CD4-positive, alpha-beta T cell treated with Interleukin-12 subunit alpha and Interleukin-12 subunit beta, for 1 hour (primary cell): ENCODE results near the gene GDPD5.

Experiments used
- DNase-seq: peaks from one replicate; pipeline ENCODE4 v3.0.0-alpha.2; 2020

The GDPD5 gene, protein sequence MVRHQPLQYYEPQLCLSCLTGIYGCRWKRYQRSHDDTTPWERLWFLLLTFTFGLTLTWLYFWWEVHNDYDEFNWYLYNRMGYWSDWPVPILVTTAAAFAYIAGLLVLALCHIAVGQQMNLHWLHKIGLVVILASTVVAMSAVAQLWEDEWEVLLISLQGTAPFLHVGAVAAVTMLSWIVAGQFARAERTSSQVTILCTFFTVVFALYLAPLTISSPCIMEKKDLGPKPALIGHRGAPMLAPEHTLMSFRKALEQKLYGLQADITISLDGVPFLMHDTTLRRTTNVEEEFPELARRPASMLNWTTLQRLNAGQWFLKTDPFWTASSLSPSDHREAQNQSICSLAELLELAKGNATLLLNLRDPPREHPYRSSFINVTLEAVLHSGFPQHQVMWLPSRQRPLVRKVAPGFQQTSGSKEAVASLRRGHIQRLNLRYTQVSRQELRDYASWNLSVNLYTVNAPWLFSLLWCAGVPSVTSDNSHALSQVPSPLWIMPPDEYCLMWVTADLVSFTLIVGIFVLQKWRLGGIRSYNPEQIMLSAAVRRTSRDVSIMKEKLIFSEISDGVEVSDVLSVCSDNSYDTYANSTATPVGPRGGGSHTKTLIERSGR

DNA sequence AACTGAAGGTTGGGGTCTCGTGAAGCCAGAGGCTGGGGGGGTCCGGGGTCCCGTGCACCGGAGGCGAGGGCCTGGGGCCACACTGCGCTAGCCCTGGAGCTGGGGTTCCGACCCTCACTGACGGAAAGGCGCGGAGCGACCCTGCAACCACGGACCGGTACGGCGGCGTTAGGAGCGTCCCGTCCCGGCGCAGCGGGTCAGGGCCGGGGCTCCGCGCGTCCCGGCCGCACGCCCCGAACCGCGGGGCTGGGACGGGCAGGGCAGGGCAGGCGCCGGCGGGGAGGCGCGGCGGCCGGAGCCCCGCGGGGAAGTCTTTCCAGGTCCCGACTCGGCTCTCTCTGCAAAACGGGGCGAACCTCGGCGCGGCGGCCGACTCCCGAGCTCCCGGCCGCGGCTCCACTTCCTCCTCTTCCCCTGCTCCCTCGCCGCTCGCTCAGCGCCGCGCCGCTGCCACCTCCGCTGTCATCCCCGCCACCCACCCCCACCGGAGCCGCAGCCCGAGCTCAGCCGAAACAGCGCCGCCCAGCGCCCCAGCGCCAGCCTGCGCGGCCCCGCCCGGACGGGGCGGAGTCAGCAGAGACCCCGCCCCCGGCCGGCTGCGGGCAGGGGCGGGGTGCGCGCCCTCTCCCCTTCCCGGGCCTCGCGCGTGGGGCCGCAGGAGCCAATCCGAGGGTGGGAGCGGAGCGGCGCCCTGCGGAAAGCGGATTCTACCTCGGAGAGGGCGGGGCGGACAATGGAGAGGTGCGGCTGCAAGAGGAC lies at the start of gene GDPD5:
TSS of gene GDPD5 (minus strand) at position 509 of the 759 bp plus-strand sequence. CDS start 48,206 bp downstream, outside the sequence.
- peak; percentile 90 for DNase-seq

DNA sequence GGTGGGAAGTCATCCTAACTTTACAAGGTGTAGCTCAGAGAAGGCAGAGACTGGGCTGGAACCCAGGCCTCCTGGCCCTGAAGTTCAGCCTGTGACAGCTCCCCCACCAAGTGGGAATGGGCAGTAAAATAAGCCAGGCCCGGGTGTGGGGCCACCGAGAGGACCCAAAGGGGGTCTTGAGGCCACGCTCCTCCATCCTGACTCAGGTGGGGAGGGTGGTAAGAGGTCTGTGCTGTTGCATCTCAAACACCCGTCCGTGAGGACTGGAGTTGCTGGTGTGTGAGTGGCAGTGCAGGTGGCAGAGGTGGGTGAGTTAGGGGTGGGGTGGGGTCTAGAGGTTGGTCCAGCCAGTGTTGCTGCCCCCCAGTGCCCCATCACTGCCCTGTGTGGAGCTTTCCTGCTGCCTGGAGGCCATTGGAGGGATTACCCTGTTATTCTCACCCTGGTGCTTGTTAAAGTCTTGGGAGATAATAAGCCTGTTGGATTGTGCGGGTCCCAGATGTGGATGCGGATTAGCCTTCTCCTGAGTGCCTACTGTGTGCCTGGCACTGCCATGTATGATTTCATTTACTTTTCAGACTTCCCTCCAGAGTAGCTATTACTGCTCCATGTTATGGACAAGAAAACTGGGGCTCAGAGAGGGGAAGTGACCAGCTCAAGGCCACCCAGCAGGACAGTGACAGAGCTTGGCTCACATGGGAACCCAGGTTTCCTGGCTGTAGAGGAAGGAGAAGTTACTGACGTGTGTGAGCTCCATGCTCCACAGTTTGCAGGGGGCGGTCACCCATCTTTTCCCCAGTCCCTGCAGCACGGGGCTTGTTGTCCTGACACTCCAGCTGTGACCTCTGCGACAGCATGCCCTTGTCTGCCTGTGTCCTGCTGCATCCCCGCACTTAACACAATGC lies 49.2 kb upstream of the GDPD5 start:
- no peak for DNase-seq

DNA sequence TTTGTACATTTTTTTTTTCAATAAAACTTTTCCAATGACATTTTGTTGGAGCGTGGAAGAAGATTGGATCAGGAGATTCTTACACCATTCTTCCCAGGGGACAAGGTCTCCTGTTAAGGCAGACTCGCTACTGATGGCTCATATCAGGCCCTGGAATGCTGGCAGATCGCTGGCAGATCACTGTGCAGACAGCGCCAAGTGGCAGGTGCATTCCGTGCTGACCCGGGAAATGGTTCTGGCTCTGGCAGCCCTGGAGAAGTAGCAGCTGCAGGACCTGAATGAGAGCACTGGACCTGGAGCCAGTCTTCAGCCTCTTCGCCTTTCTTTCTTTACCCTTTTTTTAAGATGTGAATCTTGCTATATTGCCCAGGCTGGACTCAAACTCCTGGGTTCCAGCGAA lies 47.0 kb upstream of the GDPD5 start:
- no peak for DNase-seq

DNA sequence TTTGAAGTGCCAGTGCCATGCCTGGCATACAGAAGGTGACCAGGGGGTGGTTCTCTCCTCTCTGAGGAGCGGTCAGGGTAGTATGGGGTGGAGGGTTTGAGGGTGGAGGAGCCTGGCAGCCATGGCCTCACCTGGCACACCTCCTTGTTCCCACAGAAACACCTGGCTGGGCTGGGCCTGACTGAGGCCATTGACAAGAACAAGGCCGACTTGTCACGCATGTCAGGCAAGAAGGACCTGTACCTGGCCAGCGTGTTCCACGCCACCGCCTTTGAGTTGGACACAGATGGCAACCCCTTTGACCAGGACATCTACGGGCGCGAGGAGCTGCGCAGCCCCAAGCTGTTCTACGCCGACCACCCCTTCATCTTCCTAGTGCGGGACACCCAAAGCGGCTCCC lies 45.9 kb upstream of the GDPD5 start:
- no peak for DNase-seq

DNA sequence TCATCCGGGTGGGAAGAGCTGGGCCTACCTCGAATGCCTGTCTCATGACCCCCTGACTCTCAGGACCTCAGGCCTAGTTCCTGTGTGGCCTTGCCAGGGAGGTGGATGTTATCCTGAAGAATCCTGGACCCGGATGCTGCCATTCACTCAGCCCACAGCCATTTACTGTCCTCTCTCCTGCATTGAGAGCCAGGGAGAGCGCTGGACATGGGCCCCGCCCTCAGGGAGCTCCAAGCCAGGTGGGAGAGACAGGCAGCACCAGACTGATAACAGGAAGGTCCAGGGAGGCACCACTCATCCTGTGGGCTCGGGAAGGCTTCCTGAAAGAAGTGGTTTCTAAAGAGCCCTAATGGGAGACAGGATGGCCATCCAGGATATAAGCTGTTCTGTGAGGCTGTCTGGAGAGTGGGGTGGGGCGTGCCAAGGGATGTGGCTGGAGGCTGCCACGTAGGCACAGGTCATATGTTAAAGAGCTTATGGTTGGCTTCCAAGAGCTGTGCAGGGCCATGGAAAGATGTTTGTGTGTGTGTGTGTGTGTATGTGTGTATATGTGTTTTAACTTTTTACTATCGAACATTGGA lies 44.9 kb upstream of the GDPD5 start:
- DNase-seq = no peak

DNA sequence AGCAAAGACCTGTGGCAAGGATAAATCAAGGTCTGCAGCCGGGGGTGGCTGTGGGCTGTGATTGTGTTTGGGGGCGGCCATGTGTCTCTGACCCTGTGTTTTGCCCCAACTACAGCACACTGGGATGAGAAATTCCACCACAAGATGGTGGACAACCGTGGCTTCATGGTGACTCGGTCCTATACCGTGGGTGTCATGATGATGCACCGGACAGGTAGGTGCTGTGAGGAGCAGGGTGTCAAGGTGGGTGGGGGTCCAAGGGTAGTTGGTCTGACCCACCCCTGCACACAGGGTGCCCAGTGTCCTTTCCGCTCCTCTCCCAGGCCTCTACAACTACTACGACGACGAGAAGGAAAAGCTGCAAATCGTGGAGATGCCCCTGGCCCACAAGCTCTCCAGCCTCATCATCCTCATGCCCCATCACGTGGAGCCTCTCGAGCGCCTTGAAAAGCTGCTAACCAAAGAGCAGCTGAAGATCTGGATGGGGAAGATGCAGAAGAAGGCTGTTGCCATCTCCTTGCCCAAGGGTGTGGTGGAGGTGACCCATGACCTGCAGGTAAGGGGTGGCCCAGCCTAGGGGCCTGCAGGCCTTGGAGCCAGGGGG lies 43.0 kb upstream of the GDPD5 start:
- DNase-seq = no peak

DNA sequence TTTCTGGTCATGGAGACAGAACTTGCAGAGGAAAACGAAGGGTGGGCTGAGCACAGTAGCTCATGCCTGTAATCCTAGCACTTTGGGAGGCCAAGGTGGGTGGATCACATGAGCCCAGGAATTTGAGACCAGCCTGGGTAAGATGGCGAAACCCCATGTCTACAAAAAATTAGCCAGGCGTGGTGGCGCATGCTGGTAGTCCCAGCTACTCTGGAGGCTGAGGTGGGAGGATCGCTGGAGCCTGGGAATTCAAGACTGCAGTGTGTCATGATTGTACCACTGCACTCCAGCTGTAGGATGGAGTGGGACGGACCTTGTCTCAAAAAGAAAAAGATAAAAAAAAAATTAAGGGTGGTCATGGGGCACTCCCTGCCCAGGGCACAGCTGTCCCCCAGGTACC lies 42.2 kb upstream of the GDPD5 start:
- no peak for DNase-seq

DNA sequence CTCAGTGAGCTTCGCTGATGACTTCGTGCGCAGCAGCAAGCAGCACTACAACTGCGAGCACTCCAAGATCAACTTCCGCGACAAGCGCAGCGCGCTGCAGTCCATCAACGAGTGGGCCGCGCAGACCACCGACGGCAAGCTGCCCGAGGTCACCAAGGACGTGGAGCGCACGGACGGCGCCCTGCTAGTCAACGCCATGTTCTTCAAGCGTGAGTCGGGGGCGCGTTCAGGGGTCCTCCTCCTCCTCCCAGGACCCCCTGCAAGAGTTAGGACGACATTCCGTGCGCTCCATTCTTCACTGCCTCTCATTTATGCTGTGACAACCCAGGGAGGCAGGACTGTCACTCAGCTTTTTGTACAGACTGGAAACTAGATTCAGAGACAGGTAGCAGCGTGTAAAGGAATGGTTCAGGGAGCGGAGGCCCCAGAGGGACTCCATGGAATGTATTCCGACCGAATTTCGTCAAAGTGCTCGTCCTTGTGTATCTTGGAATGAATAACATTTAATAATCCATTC lies 41.1 kb upstream of the GDPD5 start:
- DNase-seq = no peak

DNA sequence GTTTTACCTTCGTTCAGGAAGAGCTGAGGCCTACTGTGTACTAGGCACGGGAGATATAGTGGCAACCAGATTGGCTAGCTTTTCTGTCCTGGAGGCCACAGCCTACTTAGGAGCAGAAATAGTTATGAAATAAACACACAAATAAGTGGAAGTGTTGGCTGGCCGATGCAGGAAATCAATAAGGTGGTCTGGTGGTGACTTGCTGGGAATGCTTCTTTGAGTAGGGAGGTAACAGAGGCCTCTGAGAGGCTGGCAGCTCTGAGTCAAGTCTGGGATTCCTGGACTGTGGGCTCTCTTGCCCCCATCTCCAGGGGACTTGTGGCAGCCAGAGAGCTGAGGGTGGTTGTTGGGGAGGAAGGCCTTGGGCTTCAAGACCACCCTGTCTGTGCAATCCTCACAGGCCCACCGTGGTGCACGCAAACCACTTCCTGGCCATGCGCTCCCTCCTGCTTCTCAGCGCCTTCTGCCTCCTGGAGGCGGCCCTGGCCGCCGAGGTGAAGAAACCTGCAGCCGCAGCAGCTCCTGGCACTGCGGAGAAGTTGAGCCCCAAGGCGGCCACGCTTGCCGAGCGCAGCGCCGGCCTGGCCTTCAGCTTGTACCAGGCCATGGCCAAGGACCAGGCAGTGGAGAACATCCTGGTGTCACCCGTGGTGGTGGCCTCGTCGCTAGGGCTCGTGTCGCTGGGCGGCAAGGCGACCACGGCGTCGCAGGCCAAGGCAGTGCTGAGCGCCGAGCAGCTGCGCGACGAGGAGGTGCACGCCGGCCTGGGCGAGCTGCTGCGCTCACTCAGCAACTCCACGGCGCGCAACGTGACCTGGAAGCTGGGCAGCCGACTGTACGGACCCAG lies 40.4 kb upstream of the GDPD5 start:
- DNase-seq = no peak

DNA sequence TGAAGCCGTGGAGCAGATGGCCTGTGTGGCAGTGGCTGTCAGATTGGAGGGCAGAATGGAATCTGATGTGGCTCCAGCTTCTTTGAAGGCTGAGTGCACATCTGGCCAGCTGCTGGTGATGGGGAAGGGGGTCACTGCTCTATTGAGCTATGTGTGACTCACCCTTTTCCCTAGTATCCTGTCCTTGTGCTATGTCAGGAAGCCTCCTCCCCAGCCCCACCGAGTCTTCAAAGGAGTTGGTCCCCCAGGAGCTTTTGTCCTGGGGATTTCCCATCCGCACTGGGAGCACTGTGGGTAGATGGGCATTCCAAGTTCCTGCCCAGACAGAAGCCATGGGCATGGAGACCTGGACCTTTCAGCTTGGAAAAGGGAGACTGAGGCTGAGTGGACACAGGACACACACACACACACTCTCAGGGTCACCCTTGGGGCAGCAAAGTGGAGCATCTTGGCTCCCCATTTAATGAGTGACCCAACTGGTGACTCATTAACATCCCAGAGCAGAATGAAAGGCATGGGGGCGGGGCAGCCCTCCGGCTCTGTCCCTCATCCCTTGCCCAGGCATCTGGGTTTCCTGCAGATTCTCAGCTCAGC lies 39.6 kb upstream of the GDPD5 start:
- no peak for DNase-seq

DNA sequence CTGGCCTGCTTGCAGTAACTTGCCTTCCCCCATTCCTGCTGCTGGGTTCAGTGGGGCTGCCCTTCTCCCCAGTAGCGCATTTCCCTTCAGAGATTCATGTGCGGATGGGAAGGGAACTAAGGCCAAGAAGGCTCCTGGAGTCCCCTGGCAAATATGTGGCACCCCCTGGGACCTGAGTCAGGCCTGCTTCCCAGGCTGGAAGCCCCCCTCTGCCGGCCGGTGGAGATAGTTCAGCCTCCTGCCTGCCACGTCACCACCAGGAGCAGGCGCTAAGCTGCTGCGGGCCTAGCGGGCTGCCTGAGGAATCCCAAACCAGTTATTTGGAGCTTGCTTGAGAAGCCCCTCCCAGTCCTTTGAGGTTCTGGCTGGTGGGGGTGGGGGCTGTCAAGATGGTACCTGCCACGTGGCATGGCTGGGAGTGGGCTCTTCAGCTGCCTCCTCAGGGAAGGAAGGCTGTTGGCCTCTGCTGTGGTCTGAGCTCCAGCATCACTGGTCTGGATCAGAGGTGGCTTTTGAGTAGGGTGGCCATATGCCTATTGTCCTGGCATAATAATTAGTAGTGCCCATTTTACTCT lies 38.3 kb upstream of the GDPD5 start:
- DNase-seq = no peak

DNA sequence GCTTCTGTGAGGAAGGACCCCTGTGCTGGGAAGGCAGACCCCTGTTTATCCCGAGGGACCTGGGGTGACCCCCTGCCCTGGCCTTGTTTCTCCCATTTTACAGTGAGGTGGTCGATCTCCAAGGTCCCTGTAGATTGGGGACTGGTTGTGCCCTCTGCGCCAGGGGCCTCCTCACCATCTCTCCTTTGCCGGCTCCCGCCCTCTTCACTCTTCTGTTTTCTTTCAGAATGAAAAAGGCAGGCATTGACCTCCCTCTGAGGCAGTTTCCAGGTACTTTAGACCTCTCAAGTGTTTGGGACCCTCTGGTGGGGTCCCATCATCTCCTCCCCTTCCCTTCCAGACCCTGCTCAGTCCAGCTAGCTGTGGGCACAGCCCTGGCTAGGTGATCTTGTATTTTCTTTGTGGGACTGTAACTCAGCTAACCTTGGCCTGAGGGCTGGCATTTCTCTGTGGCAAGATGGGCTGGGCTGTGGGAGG lies 37.8 kb upstream of the GDPD5 start:
- no peak for DNase-seq

DNA sequence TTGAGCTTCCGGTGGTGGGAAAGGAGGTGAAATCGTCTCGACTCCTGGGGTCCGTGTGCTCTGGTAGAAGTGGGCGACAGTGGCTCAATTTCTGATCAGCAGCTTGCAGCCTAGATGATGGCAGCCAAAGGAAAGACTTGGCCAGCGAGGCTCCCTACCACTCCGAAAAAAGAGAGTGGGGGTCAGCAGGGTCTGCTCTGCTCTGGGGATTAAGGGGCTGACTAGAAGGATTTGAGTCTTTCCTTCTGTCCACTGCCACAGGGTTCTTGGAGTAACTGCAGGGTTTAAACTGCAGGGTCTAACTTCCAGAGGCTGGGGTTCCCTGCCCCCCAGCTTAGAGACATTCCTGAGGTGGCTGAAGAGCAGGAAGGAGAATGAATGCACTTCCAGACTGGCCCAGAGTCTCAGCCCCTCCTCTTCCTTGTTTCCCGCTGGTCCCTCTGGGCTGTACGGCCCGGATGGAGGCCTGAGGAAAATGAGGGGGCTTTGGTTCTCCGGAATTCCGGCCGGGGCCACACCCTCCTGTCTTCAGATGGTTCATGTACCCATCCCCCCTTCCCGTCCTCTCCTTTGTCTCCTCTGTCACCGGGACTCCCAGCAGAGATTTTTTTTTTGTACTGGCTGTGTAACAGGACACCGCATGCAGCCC lies 37.2 kb upstream of the GDPD5 start:
- DNase-seq = no peak

DNA sequence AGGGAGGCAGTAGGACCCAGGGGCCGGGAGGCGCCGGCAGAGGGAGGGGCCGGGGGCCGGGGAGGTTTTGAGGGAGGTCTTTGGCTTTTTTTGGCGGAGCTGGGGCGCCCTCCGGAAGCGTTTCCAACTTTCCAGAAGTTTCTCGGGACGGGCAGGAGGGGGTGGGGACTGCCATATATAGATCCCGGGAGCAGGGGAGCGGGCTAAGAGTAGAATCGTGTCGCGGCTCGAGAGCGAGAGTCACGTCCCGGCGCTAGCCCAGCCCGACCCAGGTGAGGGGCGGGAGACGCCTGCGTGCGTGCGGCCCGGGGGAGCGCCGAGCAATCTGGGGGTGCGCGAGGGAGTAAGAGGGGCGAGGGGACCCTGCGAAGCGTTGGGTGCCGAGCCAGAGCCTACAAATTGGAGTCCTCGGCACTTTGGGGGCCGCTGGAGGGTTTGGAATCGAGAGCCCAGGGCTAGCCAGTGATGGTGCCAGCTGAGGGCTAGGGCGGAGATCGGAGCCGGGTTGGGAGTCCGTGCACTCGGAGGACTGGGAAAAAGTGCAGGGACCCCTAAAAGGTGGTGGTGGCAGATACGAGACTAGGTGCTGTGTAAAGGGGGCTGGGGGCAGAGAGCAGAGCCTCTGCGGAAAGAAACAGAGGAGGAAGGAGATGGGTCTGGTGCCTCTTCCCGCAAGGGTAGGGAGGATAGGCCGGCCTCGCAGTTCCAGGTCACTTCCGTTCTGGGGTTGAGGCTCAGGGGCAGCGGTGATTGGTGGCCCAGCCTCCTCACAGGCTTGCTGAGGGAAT lies 36.5 kb upstream of the GDPD5 start, which contains the start of gene SERPINH1:
TSS of gene SERPINH1 (plus strand) at position 206 of the 788 bp plus-strand sequence. CDS start 4,097 bp downstream, outside the sequence.
- DNase-seq = peak; percentile 62

DNA sequence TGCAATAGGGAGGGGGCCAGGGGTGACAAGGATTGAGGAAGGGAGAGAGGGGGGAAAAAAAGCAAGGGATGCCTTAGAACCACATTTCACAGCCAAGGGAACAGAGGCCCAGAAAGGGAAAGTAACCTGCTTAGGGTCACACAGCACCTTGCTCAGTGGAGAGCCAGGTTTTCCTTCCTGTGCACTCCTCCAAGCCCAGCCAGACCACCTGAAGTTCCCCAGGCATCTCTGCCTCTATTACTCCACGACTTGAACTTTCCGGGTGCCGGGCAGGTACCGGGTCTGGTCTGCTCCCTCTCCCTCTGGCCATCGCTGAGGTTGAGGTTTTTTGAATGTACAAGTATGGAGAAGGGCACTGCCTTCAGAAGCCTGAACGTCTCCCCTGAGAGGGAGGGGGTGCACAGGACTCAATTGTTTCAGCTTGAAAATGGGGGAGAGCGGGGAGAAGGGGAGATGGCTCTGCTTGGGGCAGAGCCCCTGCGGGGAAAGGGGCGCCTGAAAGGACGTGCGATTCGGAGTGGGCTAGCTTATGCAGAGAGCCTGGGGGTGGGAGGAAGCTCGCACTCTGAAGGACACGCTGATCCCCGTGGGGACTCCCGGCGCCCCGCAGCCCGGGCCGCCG lies 35.8 kb upstream of the GDPD5 start:
- DNase-seq = no peak

DNA sequence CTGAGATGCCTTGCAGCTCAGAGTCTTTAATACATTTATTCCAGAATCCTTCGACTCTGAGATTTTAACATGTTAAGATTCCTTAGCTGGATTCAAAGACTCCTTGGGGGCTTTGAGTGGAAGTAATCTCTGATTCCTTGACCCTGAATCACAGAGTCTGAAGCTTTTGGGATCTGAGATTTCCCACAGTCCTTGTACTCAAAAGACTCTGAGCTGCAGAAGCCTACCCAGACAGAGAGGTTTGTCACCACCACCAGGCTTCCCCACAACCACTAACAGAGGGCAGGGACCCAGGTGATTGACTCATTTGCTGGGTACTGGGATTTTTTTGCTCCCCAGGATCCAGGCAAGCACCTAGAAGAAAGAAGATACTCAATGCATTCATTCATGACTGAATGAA lies 34.9 kb upstream of the GDPD5 start:
- DNase-seq = no peak

DNA sequence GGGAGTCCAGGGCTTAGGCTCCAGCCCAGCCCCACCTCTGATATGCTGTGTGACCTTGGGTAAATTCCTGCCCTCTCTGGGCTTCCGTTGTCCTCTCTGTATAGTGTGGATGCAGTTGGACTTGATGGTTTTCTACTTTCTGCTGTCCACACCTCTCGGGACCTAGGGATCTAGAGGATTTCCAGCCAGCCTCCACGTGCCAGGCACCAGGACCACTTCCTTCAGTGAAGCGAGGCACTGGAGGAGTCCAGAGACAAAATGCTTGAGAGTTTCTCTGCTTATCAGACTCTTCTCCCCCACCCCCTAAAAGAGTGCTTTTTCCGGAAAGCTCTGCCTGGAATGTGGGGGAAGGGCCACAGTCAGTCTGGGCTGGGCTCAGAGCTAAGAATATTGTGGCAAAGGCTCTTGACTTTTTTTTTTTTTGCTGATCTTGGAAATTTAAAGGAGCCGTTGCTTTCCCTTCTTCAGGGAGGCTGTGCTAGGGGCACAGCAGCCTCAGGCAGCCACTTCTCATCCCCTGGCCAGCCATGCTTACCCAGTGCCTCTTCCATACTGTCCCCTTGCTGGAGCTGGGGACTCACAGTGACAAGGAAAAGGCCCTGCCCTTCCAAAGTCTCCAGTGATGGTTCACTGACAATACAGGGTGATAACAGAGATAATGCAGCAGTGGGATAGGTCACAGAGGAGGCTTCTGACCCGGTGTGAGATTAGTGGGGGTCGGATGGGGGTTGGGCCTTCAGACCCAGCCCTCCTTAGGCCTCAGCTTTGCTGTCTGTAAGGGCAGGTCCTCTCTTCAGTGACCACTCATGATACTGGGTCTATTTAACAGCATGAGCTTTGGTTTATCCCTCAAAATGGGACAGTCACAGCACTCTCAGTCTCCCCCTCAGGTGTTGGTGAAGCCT lies 33.5 kb upstream of the GDPD5 start:
- DNase-seq = no peak
